Common myeloid progenitor, CD34-positive (primary cell): Measurements from ENCODE around the gene MRTFB.

ENCODE experiments used
- CTCF ChIA-PET: fragments of 350-600 bp; sonication (Branson Sonifier 250); formaldehyde crosslinking; loops from one replicate; lab custom pipeline; 2021; ENCODE audit warnings: antibody characterized with exemption; lab: Charles Lee
- POLR2A ChIA-PET: fragments of 350-600 bp; sonication (Branson Sonifier 250); formaldehyde crosslinking; loops from one replicate; lab custom pipeline; 2021; ENCODE audit warnings: antibody characterized with exemption; lab: Charles Lee
- DNase-seq, 3 donors: peaks; one replicate each; pipeline versions ENCODE4 v3.0.0 to v3.0.0-alpha.2; 2013
- H3K27ac ChIP-seq, 2 experiments: 1 replicate in 1 of 2; 2 replicates in 1 of 2; pipeline ENCODE4 v1.7.0; 2013; ENCODE audit warnings: inconsistent platforms in 2 of 2, low read length in 2 of 2, mild to moderate bottlenecking in 2 of 2, low read depth in 1 of 2, moderate library complexity in 1 of 2; ENCODE audit not compliant: severe bottlenecking in 2 of 2, insufficient read depth in 1 of 2, poor library complexity in 1 of 2
- H3K27me3 ChIP-seq, 5 experiments: replicated peaks in 2 of 5; 1 replicate in 3 of 5; 2 replicates in 2 of 5; pipeline versions ENCODE4 v1.6.1 to v1.7.0; 2013; ENCODE audit warnings: low read length in 4 of 5, mild to moderate bottlenecking in 2 of 5, moderate library complexity in 2 of 5, inconsistent platforms in 1 of 5; ENCODE audit not compliant: insufficient read depth in 5 of 5, control insufficient read depth in 4 of 5
- H3K36me3 ChIP-seq, 4 experiments: 1 replicate in 2 of 4; 2 replicates in 2 of 4; pipeline versions ENCODE4 v1.6.1 to v1.7.0; 2013; ENCODE audit warnings: low read length in 3 of 4, control low read depth in 1 of 4, mild to moderate bottlenecking in 1 of 4; ENCODE audit not compliant: control insufficient read depth in 4 of 4, insufficient read depth in 4 of 4
- H3K4me1 ChIP-seq, 4 experiments: 1 replicate in 3 of 4; 2 replicates in 1 of 4; pipeline versions ENCODE4 v1.6.1 to v1.7.1; 2013; ENCODE audit warnings: low read length in 3 of 4, mild to moderate bottlenecking in 3 of 4, control low read depth in 1 of 4, inconsistent platforms in 1 of 4, moderate library complexity in 1 of 4; ENCODE audit not compliant: control insufficient read depth in 4 of 4, insufficient read depth in 4 of 4; ENCODE audit errors: control extremely low read depth in 1 of 4
- H3K4me3 ChIP-seq, 7 experiments: 1 replicate in 4 of 7; 2 replicates in 3 of 7; pipeline versions ENCODE4 v1.5.1 to v1.7.0; 2013; ENCODE audit warnings: mild to moderate bottlenecking in 7 of 7, low read length in 6 of 7, moderate library complexity in 6 of 7, inconsistent platforms in 2 of 7, low read depth in 2 of 7, control low read depth in 1 of 7; ENCODE audit not compliant: insufficient read depth in 4 of 7, control insufficient read depth in 1 of 7; ENCODE audit errors: extremely low read depth in 1 of 7
- H3K9me3 ChIP-seq, 5 experiments: 1 replicate in 4 of 5; 2 replicates in 1 of 5; pipeline versions ENCODE4 v1.6.1 to v1.7.1; 2013; ENCODE audit warnings: low read length in 4 of 5, mild to moderate bottlenecking in 2 of 5, inconsistent platforms in 1 of 5, low read depth in 1 of 5, moderate library complexity in 1 of 5; ENCODE audit not compliant: control insufficient read depth in 4 of 5, insufficient read depth in 2 of 5; ENCODE audit errors: control extremely low read depth in 1 of 5
- WGBS: methylation state at CpG from one replicate; pipeline ENCODE4 v1.1.5; 2013; ENCODE audit not compliant: insufficient coverage; 5-methylcytosine and 5-hydroxymethylcytosine counted together

MRTFB gene

GRCh38 chr16:14300705-14301168 is 229.6 kb downstream of the MRTFB start:
- Histone ChIP-seq H3K9me3 (no peaks in the 10 kb centered on the region), H3K4me3 (peak overlapping the region in 1 of 7 experiments; percentile 67), H3K27ac (no peak overlapping the region), H3K27me3 (peaks cover 4 to 46% (median 16%) of the 10 kb centered on the region in 5 experiments), H3K4me1 (peaks cover 0 to 26% (median 23%) of the 10 kb centered on the region in 4 experiments), H3K36me3 (no peaks in the 10 kb centered on the region)
- POLR2A ChIA-PET = no interaction called here
- DNase-seq = peak; percentile 69 to 75 (median 69)
- 57% methylated on average over 7 of the region's 12 CpGs for WGBS
- CTCF ChIA-PET = interaction anchor here (1.1 to 1.6 kb wide), 5 partner anchors 9 to 228 kb away, joined by 3 to 4 read pairs (median 3); no protein-coding TSS in a partner anchor

GRCh38 chr16:14301169-14302030 is 230.3 kb downstream of the MRTFB start:
- CTCF ChIA-PET = interaction anchor here (1.1 to 1.6 kb wide), 5 partner anchors 9 to 227 kb away, joined by 3 to 4 read pairs (median 3); no protein-coding TSS in a partner anchor
- no peak overlapping the region for H3K27ac ChIP-seq
- POLR2A ChIA-PET = no interaction called here
- no peaks in the 10 kb centered on the region for H3K36me3 ChIP-seq
- peak in 2 of 3 donors; percentile 20 to 32 for DNase-seq
- H3K27me3 ChIP-seq = peaks cover 4 to 46% (median 16%) of the 10 kb centered on the region in 5 experiments
- WGBS = 2% methylated on average over 16 of the region's 34 CpGs
- peaks cover 0 to 26% (median 23%) of the 10 kb centered on the region in 4 experiments for H3K4me1 ChIP-seq
- peak overlapping the region in 6 of 7 experiments; percentile 9 to 67 (median 48) for H3K4me3 ChIP-seq
- H3K9me3 ChIP-seq = no peaks in the 10 kb centered on the region

- peak in 2 of 3 donors; percentile 39 to 40 for DNase-seq
- Histone ChIP-seq H3K9me3 (no peaks in the 10 kb centered on the region), H3K27ac (no peak overlapping the region), H3K4me3 (peak overlapping the region; percentile 23 to 74 (median 60)), H3K36me3 (no peaks in the 10 kb centered on the region), H3K4me1 (peaks cover 0 to 26% (median 23%) of the 10 kb centered on the region in 4 experiments), H3K27me3 (peaks cover 4 to 46% (median 16%) of the 10 kb centered on the region in 5 experiments)
- WGBS = 0% methylated on average over 19 of the region's 37 CpGs
- ChIA-PET CTCF (no interaction called here), POLR2A (no interaction called here)
Observed at GRCh38 chr16:14302031-14302398, 230.9 kb downstream of the MRTFB start.

GRCh38 chr16:14302399-14303181 is 231.5 kb downstream of the MRTFB start:
- POLR2A ChIA-PET = no interaction called here
- WGBS = under 1% methylated on average over 49 of the region's 86 CpGs
- Histone ChIP-seq H3K4me1 (peaks cover 0 to 30% (median 24%) of the 10 kb centered on the region in 4 experiments), H3K36me3 (no peaks in the 10 kb centered on the region), H3K27me3 (peaks cover 4 to 46% (median 16%) of the 10 kb centered on the region in 5 experiments), H3K27ac (no peak overlapping the region), H3K9me3 (no peaks in the 10 kb centered on the region), H3K4me3 (peak overlapping the region; percentile 33 to 74 (median 60))
- CTCF ChIA-PET = interaction anchor here (1.1 kb wide), 1 partner anchor 37 kb away, joined by 3 read pairs; no protein-coding TSS in a partner anchor
- DNase-seq = peak in 1 of 3 donors; percentile 23

GRCh38 chr16:14303182-14303618 is 232.1 kb downstream of the MRTFB start:
- Histone ChIP-seq H3K4me3 (peak overlapping the region; percentile 21 to 74 (median 60)), H3K36me3 (no peaks in the 10 kb centered on the region), H3K27me3 (peaks cover 4 to 46% (median 16%) of the 10 kb centered on the region in 5 experiments), H3K4me1 (peaks cover 0 to 33% (median 25%) of the 10 kb centered on the region in 4 experiments), H3K9me3 (no peaks in the 10 kb centered on the region), H3K27ac (no peak overlapping the region)
- CTCF ChIA-PET = interaction anchor here (1.1 kb wide), 1 partner anchor 36 kb away, joined by 3 read pairs; no protein-coding TSS in a partner anchor
- DNase-seq = peak in 2 of 3 donors; percentile 38 to 42
- POLR2A ChIA-PET = no interaction called here
- WGBS = 0% methylated on average over 3 of the region's 14 CpGs

GRCh38 chr16:14303639-14304394 is 232.7 kb downstream of the MRTFB start:
- Histone ChIP-seq H3K4me1 (peaks cover 3 to 36% (median 30%) of the 10 kb centered on the region in 4 experiments), H3K27me3 (peaks cover 4 to 46% (median 16%) of the 10 kb centered on the region in 5 experiments), H3K27ac (no peak overlapping the region), H3K4me3 (peak overlapping the region in 4 of 7 experiments; percentile 48 to 74 (median 66)), H3K9me3 (no peaks in the 10 kb centered on the region), H3K36me3 (no peaks in the 10 kb centered on the region)
- peak in 1 of 3 donors; percentile 15 for DNase-seq
- ChIA-PET POLR2A (no interaction called here), CTCF (interaction anchor here (1.1 kb wide), 1 partner anchor 35 kb away, joined by 3 read pairs; no protein-coding TSS in a partner anchor)
- WGBS = 9% methylated on average over 24 of the region's 31 CpGs
